H1 (cell line): ENCODE data around the gene MITF. TPM values are rescaled to one million over a fixed set of nuclear protein-coding genes. Genes with fewer than 3 reads are reported as not detected.

Experiments
- CHD1 ChIP-seq: IDR thresholded peaks from 2 replicates; pipeline ENCODE4 v1.6.1; 2012; ENCODE audit warnings: low read depth, low read length, improper control_type of control experiment
- E2F6 ChIP-seq: IDR thresholded peaks from 2 replicates; pipeline ENCODE4 v1.6.1; 2012; ENCODE audit warnings: inconsistent platforms
- FOSL1 ChIP-seq: IDR thresholded peaks from 2 replicates; pipeline ENCODE4 v1.6.1; 2011; ENCODE audit warnings: mild to moderate bottlenecking, low read depth, low read length, moderate library complexity; ENCODE audit not compliant: insufficient read depth
- POLR2AphosphoS5 ChIP-seq: IDR thresholded peaks from 2 replicates; pipeline ENCODE4 v1.6.1; 2011; ENCODE audit warnings: low read depth, low read length
- ZNF274 ChIP-seq: IDR thresholded peaks from 2 replicates; pipeline ENCODE4 v1.7.0; 2012; ENCODE audit warnings: low read length, borderline replicate concordance; ENCODE audit errors: extremely low read depth
- polyA plus RNA-seq, 7 experiments: library from polyadenylated mRNA; depleted of rRNA in 3 of 7; stranded (reverse) in 5 of 7; unstranded in 2 of 7; fragments of >200 nt in 5 of 7; fragments of 200-250 nt in 2 of 7; gene quantifications; 1 replicate in 5 of 7; 2 replicates in 1 of 7; 4 replicates in 1 of 7; pipeline versions ENCODE4 v1.2.1 to v1.2.3, GENCODE V29; 2011 to 2013; ENCODE audit warnings: missing spikeins in 2 of 7, mixed read lengths in 2 of 7
- total RNA-seq: library from RNA; stranded (reverse); fragmentation: NEBNext Ultra II Directional; extraction: Animal tissue kit (Norgen Biotek cat#: 25700); gene quantifications from 2 replicates; pipeline ENCODE4 v1.2.1, GENCODE V29; 2021
- TF ChIP-seq, protein P1 (sequence below): IDR thresholded peaks from 2 replicates; pipeline ENCODE4 v1.6.1; 2011; ENCODE audit warnings: low read depth, mild to moderate bottlenecking, low read length; ENCODE audit not compliant: insufficient read depth

MITF gene
- total and polyA plus RNA-seq, 2 of the 8 experiments (the other 6 are each of a cell fraction or from before 2014, with no cell fraction given): 0.53 to 1.4 TPM

- TF ChIP-seq ZNF274 (no peak), CHD1 (no peak), FOSL1 (no peak), E2F6 (no peak), POLR2AphosphoS5 (no peak)
- TF ChIP-seq, protein P1, sequence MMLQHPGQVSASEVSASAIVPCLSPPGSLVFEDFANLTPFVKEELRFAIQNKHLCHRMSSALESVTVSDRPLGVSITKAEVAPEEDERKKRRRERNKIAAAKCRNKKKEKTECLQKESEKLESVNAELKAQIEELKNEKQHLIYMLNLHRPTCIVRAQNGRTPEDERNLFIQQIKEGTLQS: no peak
- TF ChIP-seq, all 59 proteins: peak for 0
Observed at GRCh38 chr3:69890691-69891090, 151.4 kb downstream of the MITF start (continued).
